ENCODE measurements around the gene PACS2.

PACS2 gene

GRCh38 chr14:105368032-105368417 lies 53.5 kb downstream of the PACS2 start:
- no peak for DNase-seq
- H3K9me3 ChIP-seq (ENCODE audit: control insufficient read depth, low read length): no peaks in the 10 kb centered on the region
- H3K4me3 ChIP-seq (ENCODE audit: insufficient read depth, low read depth, low read length, poor library complexity, severe bottlenecking): no peak overlapping the region
- H3K27ac ChIP-seq (ENCODE audit: insufficient read depth, low read length, poor library complexity, severe bottlenecking): no peak overlapping the region
- H3K27me3 ChIP-seq (replicated peaks; ENCODE audit: control insufficient read depth, insufficient read depth, low read length, poor library complexity, severe bottlenecking): no peaks in the 10 kb centered on the region
- H3K4me1 ChIP-seq (ENCODE audit: control insufficient read depth, insufficient read depth, low read length, poor library complexity, severe bottlenecking): no peaks in the 10 kb centered on the region
- no peaks in the 10 kb centered on the region for H3K36me3 ChIP-seq (ENCODE audit: control insufficient read depth, insufficient read depth, low read length)

DNA sequence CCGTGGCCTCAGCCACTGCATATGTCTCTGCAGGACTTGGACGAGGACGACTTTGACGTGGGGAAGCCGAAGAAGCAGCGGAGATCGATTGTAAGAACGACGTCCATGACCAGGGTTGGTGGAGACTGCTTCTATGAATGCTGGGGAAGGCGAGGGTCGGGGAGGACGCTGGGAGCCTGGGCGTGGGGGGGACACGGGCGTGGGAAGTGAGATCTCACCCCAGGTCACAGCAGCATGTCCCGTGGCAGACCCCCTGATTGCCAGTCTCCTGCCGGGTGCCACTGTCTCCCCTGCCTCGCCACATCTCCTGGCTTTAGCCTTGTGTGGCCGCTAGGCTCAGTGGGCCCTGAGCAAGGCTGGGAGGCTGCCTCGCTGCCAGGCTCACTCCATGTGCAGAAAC lies 53.9 kb downstream of the PACS2 start:
- no peaks in the 10 kb centered on the region for H3K27me3 ChIP-seq (replicated peaks; ENCODE audit: control insufficient read depth, insufficient read depth, low read length, poor library complexity, severe bottlenecking)
- H3K4me1 ChIP-seq (ENCODE audit: control insufficient read depth, insufficient read depth, low read length, poor library complexity, severe bottlenecking): no peaks in the 10 kb centered on the region
- no peak for DNase-seq
- no peaks in the 10 kb centered on the region for H3K36me3 ChIP-seq (ENCODE audit: control insufficient read depth, insufficient read depth, low read length)
- H3K9me3 ChIP-seq (ENCODE audit: control insufficient read depth, low read length): no peaks in the 10 kb centered on the region
- H3K4me3 ChIP-seq (ENCODE audit: insufficient read depth, low read depth, low read length, poor library complexity, severe bottlenecking): no peak overlapping the region
- no peak overlapping the region for H3K27ac ChIP-seq (ENCODE audit: insufficient read depth, low read length, poor library complexity, severe bottlenecking)

GRCh38 chr14:105368910-105369652 lies 54.5 kb downstream of the PACS2 start:
- H3K9me3 ChIP-seq (ENCODE audit: control insufficient read depth, low read length): no peaks in the 10 kb centered on the region
- DNase-seq: no peak
- no peaks in the 10 kb centered on the region for H3K27me3 ChIP-seq (replicated peaks; ENCODE audit: control insufficient read depth, insufficient read depth, low read length, poor library complexity, severe bottlenecking)
- H3K4me1 ChIP-seq (ENCODE audit: control insufficient read depth, insufficient read depth, low read length, poor library complexity, severe bottlenecking): no peaks in the 10 kb centered on the region
- no peak overlapping the region for H3K27ac ChIP-seq (ENCODE audit: insufficient read depth, low read length, poor library complexity, severe bottlenecking)
- H3K4me3 ChIP-seq (ENCODE audit: insufficient read depth, low read depth, low read length, poor library complexity, severe bottlenecking): no peak overlapping the region
- H3K36me3 ChIP-seq (ENCODE audit: control insufficient read depth, insufficient read depth, low read length): no peaks in the 10 kb centered on the region

DNA sequence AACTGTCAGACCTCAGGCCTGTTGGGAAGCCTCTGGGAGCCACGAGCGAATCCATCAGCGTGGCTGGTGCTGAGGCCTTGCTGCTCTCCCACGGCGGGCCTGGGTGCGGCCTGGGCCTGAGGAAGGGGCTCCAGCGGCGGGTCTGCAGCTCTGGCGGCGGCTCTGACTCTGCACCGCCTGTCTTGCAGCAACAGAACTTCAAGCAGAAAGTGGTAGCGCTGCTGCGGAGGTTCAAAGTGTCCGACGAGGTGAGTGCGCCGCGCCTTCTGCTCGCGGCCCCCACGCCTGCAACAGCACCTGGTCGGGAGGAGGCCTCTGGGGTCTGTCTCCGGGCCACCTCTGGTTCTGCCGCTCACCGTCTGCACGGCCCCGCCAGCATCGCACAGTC lies 55.1 kb downstream of the PACS2 start:
- no peaks in the 10 kb centered on the region for H3K4me1 ChIP-seq (ENCODE audit: control insufficient read depth, insufficient read depth, low read length, poor library complexity, severe bottlenecking)
- H3K4me3 ChIP-seq (ENCODE audit: insufficient read depth, low read depth, low read length, poor library complexity, severe bottlenecking): no peak overlapping the region
- no peaks in the 10 kb centered on the region for H3K36me3 ChIP-seq (ENCODE audit: control insufficient read depth, insufficient read depth, low read length)
- H3K9me3 ChIP-seq (ENCODE audit: control insufficient read depth, low read length): no peaks in the 10 kb centered on the region
- H3K27me3 ChIP-seq (replicated peaks; ENCODE audit: control insufficient read depth, insufficient read depth, low read length, poor library complexity, severe bottlenecking): no peaks in the 10 kb centered on the region
- H3K27ac ChIP-seq (ENCODE audit: insufficient read depth, low read length, poor library complexity, severe bottlenecking): no peak overlapping the region
- no peak for DNase-seq

GRCh38 chr14:105374389-105374788 lies 59.8 kb downstream of the PACS2 start:
- Histone ChIP-seq H3K27me3 (replicated peaks; ENCODE audit: control insufficient read depth, insufficient read depth, low read length, poor library complexity, severe bottlenecking) (no peaks in the 10 kb centered on the region), H3K4me1 (ENCODE audit: control insufficient read depth, insufficient read depth, low read length, poor library complexity, severe bottlenecking) (no peaks in the 10 kb centered on the region), H3K36me3 (ENCODE audit: control insufficient read depth, insufficient read depth, low read length) (no peaks in the 10 kb centered on the region), H3K4me3 (ENCODE audit: insufficient read depth, low read depth, low read length, poor library complexity, severe bottlenecking) (no peak overlapping the region), H3K27ac (ENCODE audit: insufficient read depth, low read length, poor library complexity, severe bottlenecking) (no peak overlapping the region), H3K9me3 (ENCODE audit: control insufficient read depth, low read length) (no peaks in the 10 kb centered on the region)
- DNase-seq: no peak

DNA sequence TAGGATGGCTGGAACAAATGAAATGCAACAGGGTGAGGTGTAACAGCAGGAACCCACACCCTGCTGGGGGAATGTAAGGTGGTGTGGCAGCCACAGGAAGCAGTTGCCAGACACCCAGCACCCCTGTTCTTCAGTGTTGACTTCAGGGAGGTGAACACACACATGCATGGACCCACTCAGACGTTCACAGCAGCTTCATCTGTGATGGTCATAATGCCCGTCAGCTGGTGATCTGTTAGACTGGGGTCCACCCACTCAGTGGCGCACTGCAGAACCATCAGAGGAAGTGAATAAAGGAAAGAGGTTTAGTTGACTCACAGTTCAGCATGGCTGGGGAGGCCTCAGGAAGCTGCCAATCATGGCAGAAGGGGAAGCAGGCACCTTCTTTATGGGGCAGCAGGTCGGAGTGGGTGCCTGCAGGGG lies 61.1 kb downstream of the PACS2 start:
- H3K4me3 ChIP-seq (ENCODE audit: insufficient read depth, low read depth, low read length, poor library complexity, severe bottlenecking): no peak overlapping the region
- H3K9me3 ChIP-seq (ENCODE audit: control insufficient read depth, low read length): no peaks in the 10 kb centered on the region
- no peaks in the 10 kb centered on the region for H3K4me1 ChIP-seq (ENCODE audit: control insufficient read depth, insufficient read depth, low read length, poor library complexity, severe bottlenecking)
- no peak overlapping the region for H3K27ac ChIP-seq (ENCODE audit: insufficient read depth, low read length, poor library complexity, severe bottlenecking)
- H3K27me3 ChIP-seq (replicated peaks; ENCODE audit: control insufficient read depth, insufficient read depth, low read length, poor library complexity, severe bottlenecking): no peaks in the 10 kb centered on the region
- DNase-seq: no peak
- H3K36me3 ChIP-seq (ENCODE audit: control insufficient read depth, insufficient read depth, low read length): no peaks in the 10 kb centered on the region

GRCh38 chr14:105376521-105377440 lies 62.2 kb downstream of the PACS2 start:
- Histone ChIP-seq H3K27ac (ENCODE audit: insufficient read depth, low read length, poor library complexity, severe bottlenecking) (no peak overlapping the region), H3K4me1 (ENCODE audit: control insufficient read depth, insufficient read depth, low read length, poor library complexity, severe bottlenecking) (no peaks in the 10 kb centered on the region), H3K9me3 (ENCODE audit: control insufficient read depth, low read length) (no peaks in the 10 kb centered on the region), H3K36me3 (ENCODE audit: control insufficient read depth, insufficient read depth, low read length) (no peaks in the 10 kb centered on the region), H3K27me3 (replicated peaks; ENCODE audit: control insufficient read depth, insufficient read depth, low read length, poor library complexity, severe bottlenecking) (no peaks in the 10 kb centered on the region), H3K4me3 (ENCODE audit: insufficient read depth, low read depth, low read length, poor library complexity, severe bottlenecking) (no peak overlapping the region)
- no peak for DNase-seq

- Histone ChIP-seq H3K4me1 (ENCODE audit: control insufficient read depth, insufficient read depth, low read length, poor library complexity, severe bottlenecking) (no peaks in the 10 kb centered on the region), H3K9me3 (ENCODE audit: control insufficient read depth, low read length) (no peaks in the 10 kb centered on the region), H3K27me3 (replicated peaks; ENCODE audit: control insufficient read depth, insufficient read depth, low read length, poor library complexity, severe bottlenecking) (no peaks in the 10 kb centered on the region), H3K27ac (ENCODE audit: insufficient read depth, low read length, poor library complexity, severe bottlenecking) (no peak overlapping the region), H3K36me3 (ENCODE audit: control insufficient read depth, insufficient read depth, low read length) (no peaks in the 10 kb centered on the region), H3K4me3 (ENCODE audit: insufficient read depth, low read depth, low read length, poor library complexity, severe bottlenecking) (no peak overlapping the region)
- DNase-seq: no peak
Measured at GRCh38 chr14:105377555-105378182, 63.1 kb downstream of the PACS2 start.

DNA sequence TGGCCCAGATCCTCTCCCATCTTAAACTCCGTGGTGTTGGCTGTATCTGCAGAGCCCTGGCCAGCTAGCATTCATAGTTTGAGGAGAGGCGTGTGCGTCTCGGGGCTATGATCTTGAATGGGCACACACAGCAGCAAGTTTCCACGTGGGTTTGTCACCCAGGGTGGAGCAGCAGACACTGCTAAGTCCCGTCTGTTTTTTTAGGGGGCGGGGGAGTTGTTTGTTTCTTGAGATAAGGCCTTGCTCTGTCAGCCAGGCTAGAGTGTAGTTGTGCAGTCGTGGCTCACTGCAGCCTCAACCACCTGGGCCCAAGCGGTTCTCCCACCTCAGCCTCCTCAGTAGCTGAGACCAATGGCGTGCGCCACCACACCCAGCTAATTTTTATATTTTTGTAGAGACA lies 63.7 kb downstream of the PACS2 start:
- no peaks in the 10 kb centered on the region for H3K27me3 ChIP-seq (replicated peaks; ENCODE audit: control insufficient read depth, insufficient read depth, low read length, poor library complexity, severe bottlenecking)
- DNase-seq: no peak
- no peaks in the 10 kb centered on the region for H3K36me3 ChIP-seq (ENCODE audit: control insufficient read depth, insufficient read depth, low read length)
- no peak overlapping the region for H3K4me3 ChIP-seq (ENCODE audit: insufficient read depth, low read depth, low read length, poor library complexity, severe bottlenecking)
- no peaks in the 10 kb centered on the region for H3K9me3 ChIP-seq (ENCODE audit: control insufficient read depth, low read length)
- H3K27ac ChIP-seq (ENCODE audit: insufficient read depth, low read length, poor library complexity, severe bottlenecking): no peak overlapping the region
- H3K4me1 ChIP-seq (ENCODE audit: control insufficient read depth, insufficient read depth, low read length, poor library complexity, severe bottlenecking): no peaks in the 10 kb centered on the region
